Gastrocnemius medialis (tissue), 4 donors: ENCODE data around the gene ADARB1. TPM values are rescaled to one million over a fixed set of nuclear protein-coding genes. Genes with fewer than 3 reads are reported as not detected.

Experiments
- ATAC-seq, 2 donors: fragments of 150-250 bp; one replicate each; pipeline ENCODE4 v1.9.1; 2016
- DNase-seq, 2 donors: peaks; one replicate each; pipeline ENCODE4 v3.0.0-alpha.2; 2019
- H3K27ac ChIP-seq, 4 donors: fragments of 200-600 bp; sonication (generic); 1 replicate in 1 of 4; 2 replicates in 3 of 4; pipeline ENCODE4 v1.5.1; 2016 to 2018; ENCODE audit warnings: mild to moderate bottlenecking in 2 of 4, moderate library complexity in 1 of 4
- H3K27me3 ChIP-seq, 3 donors: fragments of 200-600 bp; sonication (generic) in 2 of 3; 1 replicate in 1 of 3; 2 replicates in 2 of 3; pipeline versions ENCODE4 v1.5.1 to v1.6.0; 2016 to 2019; ENCODE audit warnings: mild to moderate bottlenecking in 1 of 3, moderate library complexity in 1 of 3
- H3K36me3 ChIP-seq, 2 donors: fragments of 200-600 bp; sonication (generic) in 1 of 2; one replicate each; pipeline ENCODE4 v1.5.1; 2017 to 2018
- H3K4me1 ChIP-seq, 2 donors: fragments of 200-600 bp; sonication (generic) in 1 of 2; one replicate each; pipeline ENCODE4 v1.5.1; 2016 to 2017; ENCODE audit warnings: mild to moderate bottlenecking in 2 of 2
- H3K4me3 ChIP-seq, 4 donors: fragments of 200-600 bp; sonication (generic) in 3 of 4; 1 replicate in 1 of 4; 2 replicates in 3 of 4; pipeline ENCODE4 v1.5.1; 2016 to 2019; ENCODE audit warnings: mild to moderate bottlenecking in 2 of 4
- H3K9me3 ChIP-seq, 3 donors: fragments of 200-600 bp; sonication (generic) in 2 of 3; 1 replicate in 1 of 3; 2 replicates in 2 of 3; pipeline ENCODE4 v1.5.1; 2016 to 2019
- POLR2A ChIP-seq, 2 donors: fragments of 450-650 bp; IDR thresholded peaks; one replicate each; pipeline ENCODE4 v1.6.1; 2017; ENCODE audit warnings: antibody characterized with exemption in 2 of 2, mild to moderate bottlenecking in 2 of 2, moderate library complexity in 2 of 2
- in situ Hi-C, 4 donors: fragments of 200-750 bp; cut with MboI; loops; one replicate each; pipeline versions ENCODE4 v1.15.0 to v1.8.0; 2017; ENCODE audit warnings: low sequenced_read_pairs in 4 of 4
- intact Hi-C: fragments of 100-400 bp; cut with DNase I; formaldehyde crosslinking; loops from one replicate; pipeline ENCODE4 v1.15.1; 2023; ENCODE audit warnings: low total_unique reads
- total RNA-seq, 4 donors: library from RNA; depleted of rRNA; stranded (reverse); fragments of >200 nt; gene quantifications; one replicate each; pipeline versions ENCODE4 v1.1.0 to v1.2.3, GENCODE V29; 2016
- TF ChIP-seq, protein P1 (sequence below), 5 experiments: fragments of 450-650 bp in 3 of 5; fragments of 200-600 bp in 2 of 5; sonication (generic) in 2 of 5; IDR thresholded peaks in 4 of 5; conservative IDR thresholded peaks in 1 of 5; 1 replicate in 4 of 5; 2 replicates in 1 of 5; pipeline ENCODE4 v1.5.1; 2016 to 2019; ENCODE audit warnings: antibody characterized with exemption in 5 of 5, mild to moderate bottlenecking in 3 of 5, moderate library complexity in 3 of 5

The ADARB1 gene
- total RNA-seq, 4 donors from 2014 or later, result 5.9 to 11.5 (median 6.9) TPM

DNA sequence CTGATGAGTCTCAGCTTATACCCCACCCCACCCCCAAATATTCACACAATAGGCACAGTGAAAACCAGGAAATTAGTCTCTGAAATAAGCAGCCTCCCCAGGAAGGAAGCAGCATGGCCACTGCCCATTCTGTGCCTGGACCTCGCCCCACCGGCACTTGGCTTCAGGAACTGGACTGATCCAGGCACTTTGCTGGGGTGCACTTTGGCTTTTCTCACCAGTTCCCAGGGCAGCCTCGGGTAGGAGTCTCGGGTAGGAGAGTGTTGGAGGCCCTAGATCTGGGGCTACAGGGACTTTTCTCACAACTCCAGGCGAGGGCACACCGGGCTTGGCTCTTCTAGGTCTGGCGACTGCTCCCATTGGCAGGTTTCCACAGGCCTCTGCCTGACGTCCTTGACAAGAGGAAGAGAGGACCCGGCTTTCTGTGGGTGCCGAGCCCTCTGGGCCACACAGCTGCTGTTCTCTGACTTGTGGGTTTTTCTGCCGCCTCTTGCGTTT, 18.7 kb downstream of the ADARB1 start:
- in situ Hi-C loops (no loop called here), intact Hi-C loops (no loop called here)
- peaks cover 24 to 45% of the 10 kb centered on the region in 2 donors for H3K4me1 ChIP-seq
- H3K27me3 ChIP-seq, result no peaks in the 10 kb centered on the region
- H3K9me3 ChIP-seq, result no peaks in the 10 kb centered on the region
- peak; percentile 32 to 67 for DNase-seq
- TF ChIP-seq, protein P1, sequence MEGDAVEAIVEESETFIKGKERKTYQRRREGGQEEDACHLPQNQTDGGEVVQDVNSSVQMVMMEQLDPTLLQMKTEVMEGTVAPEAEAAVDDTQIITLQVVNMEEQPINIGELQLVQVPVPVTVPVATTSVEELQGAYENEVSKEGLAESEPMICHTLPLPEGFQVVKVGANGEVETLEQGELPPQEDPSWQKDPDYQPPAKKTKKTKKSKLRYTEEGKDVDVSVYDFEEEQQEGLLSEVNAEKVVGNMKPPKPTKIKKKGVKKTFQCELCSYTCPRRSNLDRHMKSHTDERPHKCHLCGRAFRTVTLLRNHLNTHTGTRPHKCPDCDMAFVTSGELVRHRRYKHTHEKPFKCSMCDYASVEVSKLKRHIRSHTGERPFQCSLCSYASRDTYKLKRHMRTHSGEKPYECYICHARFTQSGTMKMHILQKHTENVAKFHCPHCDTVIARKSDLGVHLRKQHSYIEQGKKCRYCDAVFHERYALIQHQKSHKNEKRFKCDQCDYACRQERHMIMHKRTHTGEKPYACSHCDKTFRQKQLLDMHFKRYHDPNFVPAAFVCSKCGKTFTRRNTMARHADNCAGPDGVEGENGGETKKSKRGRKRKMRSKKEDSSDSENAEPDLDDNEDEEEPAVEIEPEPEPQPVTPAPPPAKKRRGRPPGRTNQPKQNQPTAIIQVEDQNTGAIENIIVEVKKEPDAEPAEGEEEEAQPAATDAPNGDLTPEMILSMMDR (IDR thresholded peaks at IDR 0.05 in 4 of 5, conservative IDR thresholded peaks at IDR 0.05 in 1 of 5), result no peak
- TF ChIP-seq POLR2A (IDR thresholded peaks at IDR 0.05), result no peak
- peak overlapping the region; percentile 23 to 37 (median 32) for H3K4me3 ChIP-seq
- peak overlapping the region; percentile 65 to 70 (median 68) for H3K27ac ChIP-seq
- ATAC-seq, result peak; percentile 53 to 62
- H3K36me3 ChIP-seq, result no peaks in the 10 kb centered on the region

GRCh38 chr21:45094412-45094811, 20.0 kb downstream of the ADARB1 start:
- ATAC-seq (no peak), DNase-seq (no peak)
- Histone ChIP-seq H3K4me3 (no peak overlapping the region), H3K4me1 (peaks cover 33 to 57% of the 10 kb centered on the region in 2 donors), H3K27me3 (no peaks in the 10 kb centered on the region), H3K27ac (peak overlapping the region in 2 of 4 donors; percentile 67 to 68), H3K9me3 (no peaks in the 10 kb centered on the region), H3K36me3 (no peaks in the 10 kb centered on the region)
- no peak for TF ChIP-seq POLR2A (IDR thresholded peaks at IDR 0.05)
- TF ChIP-seq, protein P1 (IDR thresholded peaks at IDR 0.05 in 4 of 5, conservative IDR thresholded peaks at IDR 0.05 in 1 of 5), result no peak
- in situ Hi-C loops (no loop called here), intact Hi-C loops (no loop called here)

DNA sequence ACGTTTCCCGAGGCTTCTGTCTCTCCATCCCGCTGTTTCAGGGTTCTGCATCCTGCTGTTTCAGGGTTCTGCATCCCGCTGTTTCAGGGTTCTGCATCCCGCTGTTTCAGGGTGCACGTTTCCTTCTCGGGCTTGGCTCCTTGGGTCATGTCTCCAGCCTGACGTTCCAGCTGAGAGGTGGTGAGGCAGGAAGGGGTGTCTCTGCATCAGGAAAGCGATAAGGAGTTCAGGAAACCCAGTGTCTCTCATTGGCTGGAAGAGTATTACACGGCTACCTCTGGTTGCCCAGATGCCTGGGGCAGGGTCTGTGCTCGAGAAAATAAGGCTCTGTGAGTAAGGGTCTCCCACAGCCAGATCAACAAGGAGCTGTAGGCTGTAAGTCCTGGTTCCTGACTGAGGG, 21.1 kb downstream of the ADARB1 start:
- in situ Hi-C loops, result no loop called here
- Histone ChIP-seq H3K9me3 (no peaks in the 10 kb centered on the region), H3K27ac (peak overlapping the region in 2 of 4 donors; percentile 1 to 68), H3K4me1 (peaks cover 33 to 65% of the 10 kb centered on the region in 2 donors), H3K36me3 (no peaks in the 10 kb centered on the region), H3K27me3 (no peaks in the 10 kb centered on the region), H3K4me3 (no peak overlapping the region)
- intact Hi-C loops, result no loop called here
- no peak for TF ChIP-seq POLR2A (IDR thresholded peaks at IDR 0.05)
- TF ChIP-seq, protein P1 (IDR thresholded peaks at IDR 0.05 in 4 of 5, conservative IDR thresholded peaks at IDR 0.05 in 1 of 5), result no peak
- no peak for DNase-seq
- ATAC-seq, result no peak

DNA sequence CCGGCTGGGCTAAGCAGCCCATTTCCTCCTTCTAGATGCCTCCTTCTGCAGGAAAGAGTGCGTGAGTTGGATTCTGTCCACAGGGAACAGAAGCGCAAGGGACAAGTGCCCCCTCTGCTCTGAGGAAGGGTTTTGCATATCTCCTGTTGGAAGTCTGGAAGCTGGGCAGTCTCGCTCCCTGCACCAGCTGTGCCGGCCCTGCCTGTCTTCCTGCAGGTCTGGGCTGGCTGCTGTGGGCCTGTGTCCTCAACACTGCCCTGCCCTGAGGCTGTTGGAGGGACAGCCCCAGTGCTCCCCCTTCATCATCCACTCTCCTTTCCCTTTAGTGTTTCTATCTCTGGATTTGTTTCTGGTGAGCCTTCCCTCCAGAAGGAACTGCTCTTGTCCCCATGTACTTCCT, 21.8 kb downstream of the ADARB1 start:
- no peaks in the 10 kb centered on the region for H3K36me3 ChIP-seq
- peak overlapping the region in 1 of 4 donors; percentile 1 for H3K27ac ChIP-seq
- H3K27me3 ChIP-seq, result no peaks in the 10 kb centered on the region
- H3K4me3 ChIP-seq, result no peak overlapping the region
- H3K4me1 ChIP-seq, result peaks cover 33 to 60% of the 10 kb centered on the region in 2 donors
- in situ Hi-C loops, result no loop called here
- ATAC-seq, result no peak
- intact Hi-C loops, result no loop called here
- DNase-seq, result no peak
- TF ChIP-seq, protein P1 (IDR thresholded peaks at IDR 0.05 in 4 of 5, conservative IDR thresholded peaks at IDR 0.05 in 1 of 5), result no peak
- TF ChIP-seq POLR2A (IDR thresholded peaks at IDR 0.05), result no peak
- H3K9me3 ChIP-seq, result no peaks in the 10 kb centered on the region
